Mucosa of rectum (tissue), 2 donors: Measurements from ENCODE around the gene RUNX1.
"Not testable (repeated sequence)": the region's sequence is repeated elsewhere in the genome, so short reads cannot be mapped to it uniquely, and the experiment has no call there.

Experiments
- H3K27ac ChIP-seq, 2 donors: one replicate each; pipeline ENCODE4 v1.7.0; 2013; ENCODE audit warnings: inconsistent platforms in 2 of 2, low read depth in 2 of 2, low read length in 2 of 2
- H3K27me3 ChIP-seq, 2 donors: one replicate each; pipeline ENCODE4 v1.7.0; 2013; ENCODE audit warnings: low read length in 2 of 2; ENCODE audit not compliant: control insufficient read depth in 2 of 2, insufficient read depth in 2 of 2
- H3K36me3 ChIP-seq, 2 donors: one replicate each; pipeline ENCODE4 v1.7.0; 2013; ENCODE audit warnings: low read length in 2 of 2; ENCODE audit not compliant: control insufficient read depth in 2 of 2, insufficient read depth in 2 of 2
- H3K4me1 ChIP-seq, 2 donors: one replicate each; pipeline ENCODE4 v1.7.0; 2013; ENCODE audit warnings: low read length in 2 of 2, mild to moderate bottlenecking in 1 of 2; ENCODE audit not compliant: control insufficient read depth in 2 of 2, insufficient read depth in 2 of 2
- H3K4me3 ChIP-seq, 2 donors: one replicate each; pipeline ENCODE4 v1.7.0; 2013; ENCODE audit warnings: low read length in 2 of 2
- H3K9ac ChIP-seq, 2 donors: one replicate each; pipeline ENCODE4 v1.7.0; 2013; ENCODE audit warnings: low read length in 2 of 2, low read depth in 1 of 2, mild to moderate bottlenecking in 1 of 2
- H3K9me3 ChIP-seq, 2 donors: one replicate each; pipeline ENCODE4 v1.7.0; 2013; ENCODE audit warnings: low read length in 2 of 2; ENCODE audit not compliant: control insufficient read depth in 2 of 2
- donor health status: healthy.
- donor health status: Normal muscosa, but diverticular disease.

Gene RUNX1

DNA sequence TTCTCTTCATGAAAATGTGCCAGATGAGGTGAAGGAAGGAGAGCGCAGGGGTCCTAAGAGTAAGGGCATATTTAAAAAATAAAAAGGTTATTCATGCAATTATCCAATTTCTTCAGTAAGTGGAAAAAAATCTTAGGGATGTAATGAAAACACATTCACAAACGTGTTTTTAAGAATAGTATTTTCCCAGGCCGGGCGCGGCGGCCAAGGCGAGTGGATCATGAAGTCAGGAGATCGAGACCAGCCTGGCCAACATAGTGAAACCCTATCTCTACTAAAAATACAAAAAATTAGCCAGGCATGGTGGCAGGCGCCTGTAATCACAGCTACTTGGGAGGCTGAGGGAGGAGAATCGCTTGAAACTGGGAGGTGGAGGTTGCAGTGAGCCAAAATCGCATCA, 82.2 kb downstream of the RUNX1 start:
- H3K27ac ChIP-seq, H3K4me3 ChIP-seq, H3K27me3 ChIP-seq, H3K4me1 ChIP-seq, H3K9me3 ChIP-seq, H3K9ac ChIP-seq, H3K36me3 ChIP-seq: not testable (repeated sequence)

DNA sequence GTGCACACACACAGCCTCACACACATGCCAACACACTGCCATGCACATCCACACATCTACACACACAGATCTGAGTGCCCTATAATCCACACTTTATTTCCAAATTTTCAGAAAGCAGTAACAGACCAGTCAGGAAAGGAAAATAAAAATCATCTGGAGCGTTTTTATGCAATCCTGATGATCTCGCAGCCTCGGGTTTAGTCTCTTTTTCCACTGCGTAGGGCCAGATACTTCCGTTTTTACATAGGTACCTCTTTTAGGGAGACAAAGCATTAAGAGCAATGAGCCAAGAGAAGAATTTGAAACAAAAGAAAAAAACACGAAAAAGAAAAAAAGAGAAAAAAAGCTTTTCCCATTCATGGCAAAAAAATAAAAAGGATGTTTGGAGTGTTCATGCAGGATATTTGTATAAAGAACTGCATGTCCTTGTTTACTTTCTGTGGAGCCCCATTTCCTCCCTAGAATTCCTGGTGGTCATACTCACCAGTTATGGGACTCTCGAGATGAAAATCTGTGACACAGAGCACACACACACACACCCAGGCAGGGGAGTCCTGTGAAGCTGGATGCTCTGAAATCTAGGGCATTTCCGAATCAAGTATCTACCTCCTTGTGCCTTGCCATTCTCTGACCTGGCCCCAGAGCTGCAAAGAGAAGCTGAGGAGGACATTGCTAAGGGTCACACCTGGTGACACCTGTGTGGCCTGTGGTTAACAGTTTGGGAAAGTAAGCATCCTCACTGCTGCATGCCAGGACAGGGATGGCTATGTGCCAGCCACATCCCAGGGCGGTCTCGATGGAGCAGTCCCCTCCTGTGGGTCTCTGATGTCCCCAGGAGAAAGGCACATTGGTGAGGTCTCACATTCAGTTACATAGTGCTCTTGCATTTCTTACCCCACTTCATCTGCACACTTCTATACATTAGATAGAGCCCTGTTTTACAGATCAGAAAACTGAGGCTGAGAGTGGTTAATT, 83.6 kb downstream of the RUNX1 start:
- Histone ChIP-seq H3K27me3 (no peaks in the 10 kb centered on the region), H3K9me3 (no peaks in the 10 kb centered on the region), H3K4me1 (peaks cover 3 to 8% of the 10 kb centered on the region in 2 donors), H3K36me3 (peaks cover 0 to 2% of the 10 kb centered on the region in 2 donors), H3K27ac (peak overlapping the region in 1 of 2 donors; percentile 42), H3K4me3 (no peak overlapping the region), H3K9ac (no peak overlapping the region)

- Histone ChIP-seq H3K27ac (no peak overlapping the region), H3K9me3 (no peaks in the 10 kb centered on the region), H3K4me3 (no peak overlapping the region), H3K36me3 (peaks cover 0 to 2% of the 10 kb centered on the region in 2 donors), H3K27me3 (no peaks in the 10 kb centered on the region), H3K9ac (no peak overlapping the region), H3K4me1 (peaks cover 3 to 8% of the 10 kb centered on the region in 2 donors)
Measured at GRCh38 chr21:34962586-34963222, 86.4 kb downstream of the RUNX1 start.

- H3K9ac ChIP-seq, result peak overlapping the region in 1 of 2 donors; percentile 8
- peaks cover 3 to 8% of the 10 kb centered on the region in 2 donors for H3K4me1 ChIP-seq
- no peaks in the 10 kb centered on the region for H3K9me3 ChIP-seq
- peaks cover 0 to 2% of the 10 kb centered on the region in 2 donors for H3K36me3 ChIP-seq
- H3K4me3 ChIP-seq, result no peak overlapping the region
- no peaks in the 10 kb centered on the region for H3K27me3 ChIP-seq
- no peak overlapping the region for H3K27ac ChIP-seq
Measured at GRCh38 chr21:34962136-34962535, 87.0 kb downstream of the RUNX1 start.

GRCh38 chr21:34960687-34961086, 88.4 kb downstream of the RUNX1 start:
- H3K27ac ChIP-seq, result no peak overlapping the region
- no peaks in the 10 kb centered on the region for H3K9me3 ChIP-seq
- H3K4me3 ChIP-seq, result no peak overlapping the region
- H3K4me1 ChIP-seq, result peaks cover 3 to 6% of the 10 kb centered on the region in 2 donors
- H3K27me3 ChIP-seq, result no peaks in the 10 kb centered on the region
- no peak overlapping the region for H3K9ac ChIP-seq
- H3K36me3 ChIP-seq, result peaks cover 0 to 2% of the 10 kb centered on the region in 2 donors

- no peaks in the 10 kb centered on the region for H3K9me3 ChIP-seq
- no peak overlapping the region for H3K27ac ChIP-seq
- no peak overlapping the region for H3K9ac ChIP-seq
- no peaks in the 10 kb centered on the region for H3K36me3 ChIP-seq
- H3K4me1 ChIP-seq, result peaks cover under 1% of the 10 kb centered on the region in 2 donors
- no peaks in the 10 kb centered on the region for H3K27me3 ChIP-seq
- H3K4me3 ChIP-seq, result no peak overlapping the region
Measured at GRCh38 chr21:34959607-34960006, 89.5 kb downstream of the RUNX1 start.

GRCh38 chr21:34958040-34958439, 91.1 kb downstream of the RUNX1 start:
- no peak overlapping the region for H3K9ac ChIP-seq
- H3K27ac ChIP-seq, result no peak overlapping the region
- no peaks in the 10 kb centered on the region for H3K27me3 ChIP-seq
- H3K9me3 ChIP-seq, result no peaks in the 10 kb centered on the region
- no peaks in the 10 kb centered on the region for H3K4me1 ChIP-seq
- no peaks in the 10 kb centered on the region for H3K36me3 ChIP-seq
- H3K4me3 ChIP-seq, result no peak overlapping the region

DNA sequence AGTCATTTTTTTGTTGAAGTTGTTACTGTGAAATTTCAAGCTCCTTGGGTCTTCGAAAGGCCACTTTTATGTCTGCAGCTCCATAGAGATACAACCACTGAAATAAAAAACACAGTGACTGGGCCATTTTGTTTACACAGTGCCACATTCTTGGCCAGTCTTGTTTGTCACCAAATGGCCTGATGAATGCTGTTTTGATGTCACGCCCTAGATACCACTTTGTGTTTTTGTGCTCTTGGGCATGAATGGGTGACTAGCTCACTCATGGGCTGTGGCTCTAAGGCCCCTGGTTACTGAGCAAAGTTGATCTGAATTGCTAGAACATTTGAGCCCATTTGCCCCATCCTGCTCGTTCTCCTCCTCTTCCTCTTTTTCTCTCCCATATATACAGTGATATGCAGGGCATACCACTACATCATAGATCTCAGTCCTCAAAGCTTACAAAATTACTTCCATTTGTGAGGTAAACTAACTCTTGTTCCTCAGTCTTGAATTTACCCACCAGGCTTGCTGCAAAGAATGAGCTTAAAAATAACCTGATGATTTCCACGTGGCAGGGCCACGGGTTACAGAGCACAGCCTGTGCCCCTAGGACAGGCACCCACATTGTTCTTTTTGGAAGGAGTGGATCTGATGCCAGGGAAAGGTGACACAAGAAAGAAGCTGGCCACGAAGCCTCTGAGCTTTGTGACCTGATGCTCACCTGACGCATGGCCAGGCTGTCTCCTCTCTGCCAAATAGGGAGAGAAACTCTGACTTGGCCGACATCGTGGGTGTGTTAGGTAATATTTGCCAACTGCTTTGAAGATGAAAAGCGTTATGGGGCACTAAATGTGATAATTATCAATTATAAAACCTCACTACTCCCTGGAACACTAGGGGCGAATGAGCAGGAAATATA, 92.4 kb downstream of the RUNX1 start:
- Histone ChIP-seq H3K27me3 (no peaks in the 10 kb centered on the region), H3K36me3 (no peaks in the 10 kb centered on the region), H3K4me1 (no peaks in the 10 kb centered on the region), H3K27ac (no peak overlapping the region), H3K9me3 (no peaks in the 10 kb centered on the region), H3K4me3 (no peak overlapping the region), H3K9ac (no peak overlapping the region)

DNA sequence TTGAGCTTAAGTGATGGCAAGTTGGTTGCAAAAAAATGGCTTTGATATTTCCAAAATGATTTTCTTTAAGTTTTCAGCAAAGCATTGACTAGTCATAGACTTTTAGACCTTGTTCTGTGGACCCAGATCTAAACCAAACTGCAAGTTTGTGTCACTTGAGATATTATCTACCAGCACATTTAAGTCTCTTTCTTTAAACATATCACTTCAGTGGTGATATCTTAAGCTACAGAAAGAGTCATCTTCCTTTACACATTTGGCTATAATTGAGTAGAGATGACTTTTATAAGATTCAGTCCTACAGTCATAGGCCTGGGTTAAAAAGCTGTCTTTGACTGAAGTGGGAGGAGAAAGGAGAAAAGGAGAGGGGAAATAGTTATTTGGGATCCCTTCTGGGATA, 95.2 kb downstream of the RUNX1 start:
- Histone ChIP-seq H3K9me3 (no peaks in the 10 kb centered on the region), H3K4me3 (no peak overlapping the region), H3K4me1 (peaks cover 0 to 3% of the 10 kb centered on the region in 2 donors), H3K27me3 (no peaks in the 10 kb centered on the region), H3K27ac (no peak overlapping the region), H3K36me3 (no peaks in the 10 kb centered on the region), H3K9ac (no peak overlapping the region)
